GM19328 (cell line): Measurements from ENCODE around the gene RAB8B.

Experiments
- ATAC-seq: cut with Tn5 transposase; IDR thresholded peaks from one replicate; pipeline ENCODE4 v1.9.1; 2021; ENCODE audit warnings: mild to moderate bottlenecking, moderate library complexity; ENCODE audit not compliant: unreplicated experiment

The RAB8B gene

DNA sequence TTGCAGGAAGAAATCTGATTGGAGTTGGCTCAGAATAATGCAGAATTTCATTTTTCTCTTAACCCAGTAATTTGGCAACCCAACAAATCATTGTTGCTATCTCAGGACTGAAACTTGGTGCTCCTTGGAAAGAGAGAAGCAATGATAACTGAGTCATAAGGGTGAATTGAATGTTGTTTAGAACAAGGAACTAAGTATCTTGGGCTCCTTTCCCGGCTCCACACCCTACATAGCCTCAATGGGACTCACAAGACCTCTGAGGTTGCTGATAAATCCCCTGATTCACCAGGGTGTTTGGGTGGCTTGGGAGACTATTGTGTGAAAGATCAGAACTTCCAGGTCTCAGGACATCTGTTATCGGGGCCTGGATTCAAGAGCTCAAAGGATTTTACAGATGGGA is 7.8 kb upstream of the RAB8B start:
- no peak for ATAC-seq

DNA sequence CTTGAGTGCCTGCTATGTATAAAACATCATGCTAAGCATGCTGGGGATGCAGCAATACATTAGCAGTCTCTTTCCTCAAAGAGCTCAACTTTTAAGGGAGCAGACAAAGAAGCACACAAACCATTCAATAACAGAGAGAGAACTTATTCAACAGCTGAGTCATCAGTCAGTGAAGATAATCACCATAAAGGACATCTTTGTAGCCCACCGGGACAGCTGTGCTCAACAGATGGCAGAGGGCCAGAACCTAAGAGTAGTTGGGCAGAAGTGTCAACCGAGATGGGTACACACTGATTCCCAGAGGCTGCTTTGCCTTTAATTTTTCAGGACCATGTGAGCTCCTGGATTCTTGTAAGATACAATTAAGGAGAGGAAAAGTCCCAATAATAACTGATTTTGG is 4.2 kb upstream of the RAB8B start:
- ATAC-seq: no peak

DNA sequence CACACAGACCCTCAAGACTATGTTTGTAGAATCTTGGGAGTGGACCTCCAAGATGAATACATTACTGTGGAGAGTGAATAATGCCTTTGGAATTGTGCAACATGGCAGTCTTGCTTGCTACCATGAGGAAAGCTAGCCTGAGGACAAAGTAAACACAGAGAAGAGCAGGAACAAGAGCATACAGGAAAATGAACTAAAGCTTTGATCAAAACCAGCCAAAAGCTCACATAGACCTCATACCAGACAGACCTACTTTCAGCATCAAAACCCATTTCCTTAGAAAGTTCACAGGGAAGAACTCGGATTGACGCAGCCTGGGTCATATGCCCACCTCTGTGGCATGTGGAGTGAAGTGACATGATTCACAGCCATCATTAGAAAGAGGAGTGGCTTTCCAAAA is 3.3 kb upstream of the RAB8B start:
- ATAC-seq: no peak

- no peak for ATAC-seq
Measured at GRCh38 chr15:63187589-63188226, 1.7 kb upstream of the RAB8B start.

DNA sequence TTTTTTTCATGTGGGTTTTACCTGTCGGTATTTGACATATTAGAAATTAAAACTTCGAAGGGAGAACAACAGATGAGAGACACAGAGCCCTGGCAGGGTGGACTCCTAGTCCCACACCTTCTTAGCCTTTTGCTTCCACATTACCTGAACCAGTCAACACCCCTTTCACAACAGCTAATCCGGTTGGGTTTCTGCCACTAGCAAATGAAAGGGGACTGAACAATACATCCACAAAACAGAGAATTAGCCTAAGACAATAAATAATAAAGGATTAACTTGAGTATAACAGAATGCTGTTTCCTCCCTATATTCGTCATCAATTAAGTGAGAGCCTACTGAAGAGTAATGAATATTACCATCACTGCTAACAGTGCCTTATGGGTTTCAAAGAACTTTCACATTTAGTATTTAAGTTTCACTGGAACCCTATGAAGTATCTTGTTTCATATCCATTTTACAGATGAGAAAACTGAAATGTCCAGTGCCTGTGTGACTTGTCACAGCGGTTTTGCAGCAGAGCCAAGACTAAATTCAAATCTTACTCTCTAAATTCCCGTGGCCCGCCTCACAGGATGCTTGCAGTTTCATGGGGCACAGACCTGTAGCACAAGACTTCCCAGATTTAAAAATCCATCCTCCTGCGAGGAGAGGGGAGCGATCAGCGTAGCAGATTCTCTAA is 1.0 kb upstream of the RAB8B start:
- no peak for ATAC-seq

- ATAC-seq: no peak
Measured at GRCh38 chr15:63189941-63190768, 749 bp downstream of the RAB8B start.

- no peak for ATAC-seq
Measured at GRCh38 chr15:63190769-63191649, 1.6 kb downstream of the RAB8B start.

GRCh38 chr15:63191895-63192618 is 2.7 kb downstream of the RAB8B start:
- ATAC-seq: no peak

- ATAC-seq: no peak
Measured at GRCh38 chr15:63192619-63193206, 3.3 kb downstream of the RAB8B start.

GRCh38 chr15:63194302-63194701 is 4.9 kb downstream of the RAB8B start:
- no peak for ATAC-seq

GRCh38 chr15:63194880-63195568 is 5.6 kb downstream of the RAB8B start:
- ATAC-seq: no peak

DNA sequence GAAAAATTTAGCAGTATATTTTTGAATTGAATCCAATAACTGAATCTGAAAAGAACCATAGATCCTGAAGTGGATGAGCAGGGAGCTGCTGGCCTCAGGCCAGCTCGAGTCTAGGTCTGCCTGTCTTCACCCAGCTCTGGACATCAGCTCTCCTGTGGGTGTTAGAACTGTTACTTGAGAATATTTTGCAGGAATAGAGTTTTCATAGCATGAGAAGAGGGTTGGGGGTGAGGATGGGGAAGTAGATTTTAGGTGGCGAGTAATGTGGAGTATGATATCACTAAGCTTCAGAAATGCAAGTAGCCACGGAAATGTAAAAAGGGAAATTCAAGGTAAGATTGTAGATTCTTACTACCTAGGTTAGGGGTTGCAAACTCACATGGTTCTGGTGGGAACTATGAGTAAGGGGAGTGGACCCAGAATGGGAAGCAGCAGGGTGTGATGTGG is 6.2 kb downstream of the RAB8B start:
- ATAC-seq: no peak

DNA sequence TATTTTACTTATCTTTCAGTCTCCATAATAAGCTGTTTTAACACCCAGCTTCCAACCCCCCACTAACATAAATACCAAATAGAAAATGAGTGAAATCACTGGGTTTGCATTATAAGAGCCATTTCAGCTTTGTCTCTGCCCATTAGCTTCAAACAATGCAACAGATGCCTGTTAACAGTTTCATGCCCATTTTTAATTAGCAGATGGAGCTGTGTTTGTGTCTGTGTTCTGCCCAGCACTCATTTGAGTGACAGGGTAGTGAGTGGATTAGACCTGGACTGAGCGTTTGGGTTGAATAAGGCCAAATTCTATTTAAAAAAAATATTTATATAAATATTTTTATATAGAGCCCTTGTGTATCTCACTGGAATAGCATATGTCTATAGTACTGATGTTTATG is 7.4 kb downstream of the RAB8B start:
- no peak for ATAC-seq

GRCh38 chr15:63197626-63198025 is 8.2 kb downstream of the RAB8B start:
- ATAC-seq: no peak

- ATAC-seq: no peak
Measured at GRCh38 chr15:63198371-63199250, 9.2 kb downstream of the RAB8B start.

DNA sequence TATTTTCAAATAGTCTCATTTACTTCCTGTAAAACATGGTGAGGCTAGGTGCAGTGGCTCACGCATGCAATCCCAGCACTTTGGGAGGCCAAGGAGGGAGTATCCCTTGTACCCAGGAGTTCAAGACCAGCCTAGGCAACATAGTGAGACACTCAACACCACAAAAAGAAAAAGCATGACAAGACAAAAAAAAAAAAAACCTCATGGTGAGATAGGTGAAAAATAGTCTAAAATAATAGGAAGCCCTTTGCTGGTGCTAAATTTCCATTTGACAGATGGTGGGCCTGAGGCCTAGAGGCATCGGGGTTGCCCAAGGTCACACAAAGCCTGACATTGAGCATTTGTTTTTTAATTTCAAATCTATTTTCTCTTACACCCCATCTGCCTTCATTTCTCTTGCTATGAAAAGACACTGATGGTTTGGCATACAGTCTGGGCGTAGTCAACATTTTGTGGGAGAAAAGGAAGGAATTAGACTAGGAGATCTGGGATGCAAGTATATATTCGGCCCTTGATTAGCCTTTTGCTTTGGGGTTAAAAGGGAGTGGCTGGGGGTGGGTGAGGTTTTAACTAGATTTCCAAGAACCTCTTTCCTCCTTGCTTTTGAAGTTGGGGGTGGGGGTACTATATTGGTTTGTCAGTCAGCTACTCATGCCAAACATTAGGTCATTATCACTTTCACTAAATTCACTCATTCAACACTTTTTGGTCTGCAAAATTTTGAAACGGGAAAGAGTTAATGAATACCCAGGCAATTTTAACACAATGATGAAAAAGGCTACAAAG is 11.3 kb downstream of the RAB8B start:
- ATAC-seq: no peak

GRCh38 chr15:63202861-63203260 is 13.5 kb downstream of the RAB8B start:
- no peak for ATAC-seq
